ENCODE results near the gene HLA-A.

DNA sequence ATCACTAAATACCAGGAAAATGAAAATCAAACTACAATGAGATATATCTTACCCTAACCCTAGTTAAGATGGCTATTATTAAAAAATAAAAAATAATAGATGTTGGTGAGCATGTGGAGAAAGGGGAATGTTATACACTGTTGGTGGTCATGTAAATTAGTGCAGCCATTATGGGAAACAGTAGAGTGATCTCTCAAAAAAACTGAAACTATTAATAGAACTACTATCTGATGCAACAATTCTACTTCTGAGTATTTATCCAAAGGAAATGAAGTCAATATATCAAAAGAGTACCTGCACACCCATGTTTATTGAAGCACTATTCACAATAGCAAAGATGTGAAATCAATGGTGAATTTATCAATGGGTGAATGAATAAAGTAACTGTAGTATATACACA is 48.6 kb downstream of the HLA-A start:
- TF ChIP-seq ZFP37 (CRISPR knock-in tag; IDR thresholded peaks at IDR 0.05; ENCODE audit: borderline replicate concordance) (no peak), ZNF713 (CRISPR knock-in tag; IDR thresholded peaks at IDR 0.05) (no peak), KLF11 (CRISPR knock-in tag; IDR thresholded peaks at IDR 0.05) (no peak), ZFY (CRISPR knock-in tag; IDR thresholded peaks at IDR 0.05) (no peak), CEBPZ (IDR thresholded peaks at IDR 0.05; ENCODE audit: low read length) (no peak), CTCF (CRISPR knock-in tag; IDR thresholded peaks at IDR 0.05) (no peak), E2F2 (CRISPR knock-in tag; IDR thresholded peaks at IDR 0.05; ENCODE audit: borderline replicate concordance) (no peak), FOXM1 (CRISPR knock-in tag; IDR thresholded peaks at IDR 0.05) (no peak)
- TF ChIP-seq, protein P1, sequence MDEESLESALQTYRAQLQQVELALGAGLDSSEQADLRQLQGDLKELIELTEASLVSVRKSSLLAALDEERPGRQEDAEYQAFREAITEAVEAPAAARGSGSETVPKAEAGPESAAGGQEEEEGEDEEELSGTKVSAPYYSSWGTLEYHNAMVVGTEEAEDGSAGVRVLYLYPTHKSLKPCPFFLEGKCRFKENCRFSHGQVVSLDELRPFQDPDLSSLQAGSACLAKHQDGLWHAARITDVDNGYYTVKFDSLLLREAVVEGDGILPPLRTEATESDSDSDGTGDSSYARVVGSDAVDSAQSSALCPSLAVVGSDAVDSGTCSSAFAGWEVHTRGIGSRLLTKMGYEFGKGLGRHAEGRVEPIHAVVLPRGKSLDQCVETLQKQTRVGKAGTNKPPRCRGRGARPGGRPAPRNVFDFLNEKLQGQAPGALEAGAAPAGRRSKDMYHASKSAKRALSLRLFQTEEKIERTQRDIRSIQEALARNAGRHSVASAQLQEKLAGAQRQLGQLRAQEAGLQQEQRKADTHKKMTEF (CRISPR knock-in tag; IDR thresholded peaks at IDR 0.05), result no peak
- TF ChIP-seq, protein P2, sequence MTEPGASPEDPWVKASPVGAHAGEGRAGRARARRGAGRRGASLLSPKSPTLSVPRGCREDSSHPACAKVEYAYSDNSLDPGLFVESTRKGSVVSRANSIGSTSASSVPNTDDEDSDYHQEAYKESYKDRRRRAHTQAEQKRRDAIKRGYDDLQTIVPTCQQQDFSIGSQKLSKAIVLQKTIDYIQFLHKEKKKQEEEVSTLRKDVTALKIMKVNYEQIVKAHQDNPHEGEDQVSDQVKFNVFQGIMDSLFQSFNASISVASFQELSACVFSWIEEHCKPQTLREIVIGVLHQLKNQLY (CRISPR knock-in tag; IDR thresholded peaks at IDR 0.05), result no peak

All from HepG2 (cell line).